Lower leg skin (tissue), 3 donors: ENCODE results near the gene STRAP.

Source experiments
- CTCF ChIP-seq, 3 donors: fragments of 450-650 bp; IDR thresholded peaks; one replicate each; pipeline ENCODE4 v1.5.1; 2016; ENCODE audit warnings: antibody characterized with exemption in 3 of 3, mild to moderate bottlenecking in 3 of 3, moderate library complexity in 2 of 3
- POLR2A ChIP-seq, 2 donors: fragments of 450-650 bp; IDR thresholded peaks; one replicate each; pipeline ENCODE4 v1.6.1; 2016 to 2017; ENCODE audit warnings: antibody characterized with exemption in 2 of 2, mild to moderate bottlenecking in 1 of 2, moderate library complexity in 1 of 2

- TF ChIP-seq POLR2A (IDR thresholded peaks at IDR 0.05), result no peak
- no peak for TF ChIP-seq CTCF (IDR thresholded peaks at IDR 0.05)
Observed at GRCh38 chr12:15893260-15893659, 11.1 kb downstream of the STRAP start.
